Uterus (tissue), 4 donors: Measurements from ENCODE around the gene LTV1. TPM values are rescaled to one million over a fixed set of nuclear protein-coding genes. Genes with fewer than 3 reads are reported as not detected.

Experiments used
- DNase-seq, 2 donors: peaks; one replicate each; pipeline ENCODE4 v3.0.0-alpha.2; 2019 to 2020
- H3K27ac ChIP-seq, 2 donors: fragments of 200-600 bp; sonication (generic); 1 replicate in 1 of 2; 2 replicates in 1 of 2; pipeline ENCODE4 v1.5.1; 2016 to 2018
- H3K27me3 ChIP-seq, 2 donors: fragments of 200-600 bp; sonication (generic); one replicate each; pipeline ENCODE4 v1.5.1; 2018 to 2019; ENCODE audit warnings: control low read depth in 1 of 2
- H3K36me3 ChIP-seq, 2 donors: fragments of 200-600 bp; sonication (generic); one replicate each; pipeline ENCODE4 v1.5.1; 2019; ENCODE audit warnings: control low read depth in 1 of 2
- H3K4me1 ChIP-seq, 2 donors: fragments of 200-600 bp; sonication (generic); one replicate each; pipeline ENCODE4 v1.5.1; 2018 to 2019; ENCODE audit warnings: control low read depth in 1 of 2
- H3K4me3 ChIP-seq, 2 donors: fragments of 200-600 bp; sonication (generic); 1 replicate in 1 of 2; 2 replicates in 1 of 2; pipeline ENCODE4 v1.5.1; 2018 to 2019; ENCODE audit warnings: mild to moderate bottlenecking in 1 of 2
- H3K9me3 ChIP-seq, 2 donors: fragments of 200-600 bp; sonication (generic); one replicate each; pipeline ENCODE4 v1.5.1; 2019; ENCODE audit warnings: control low read depth in 1 of 2
- CTCF ChIP-seq, 4 experiments: fragments of 200-600 bp in 2 of 4; fragments of 450-650 bp in 2 of 4; sonication (generic) in 2 of 4; IDR thresholded peaks; one replicate each; pipeline ENCODE4 v1.5.1; 2016 to 2019; ENCODE audit warnings: antibody characterized with exemption in 4 of 4, mild to moderate bottlenecking in 2 of 4, moderate library complexity in 1 of 4
- POLR2A ChIP-seq, 2 donors: fragments of 450-650 bp; IDR thresholded peaks; one replicate each; pipeline ENCODE4 v1.6.1; 2016; ENCODE audit warnings: antibody characterized with exemption in 2 of 2, mild to moderate bottlenecking in 1 of 2, moderate library complexity in 1 of 2
- intact Hi-C: fragments of 100-400 bp; cut with DNase I; formaldehyde crosslinking; loops from one replicate; pipeline ENCODE4 v1.15.1; 2023; ENCODE audit warnings: low total_unique reads
- total RNA-seq, 4 donors: library from RNA; depleted of rRNA in 3 of 4; stranded (reverse); fragments of >200 nt in 3 of 4; gene quantifications; one replicate each; pipeline versions ENCODE4 v1.1.0 to v1.2.4, GENCODE V29; 2014 to 2023
- donor health status: DM: yes; HTN: yes; CAD: no.

LTV1 gene
- total RNA-seq, 4 donors from 2014 or later = 5.4 to 28.1 (median 14.2) TPM

DNA sequence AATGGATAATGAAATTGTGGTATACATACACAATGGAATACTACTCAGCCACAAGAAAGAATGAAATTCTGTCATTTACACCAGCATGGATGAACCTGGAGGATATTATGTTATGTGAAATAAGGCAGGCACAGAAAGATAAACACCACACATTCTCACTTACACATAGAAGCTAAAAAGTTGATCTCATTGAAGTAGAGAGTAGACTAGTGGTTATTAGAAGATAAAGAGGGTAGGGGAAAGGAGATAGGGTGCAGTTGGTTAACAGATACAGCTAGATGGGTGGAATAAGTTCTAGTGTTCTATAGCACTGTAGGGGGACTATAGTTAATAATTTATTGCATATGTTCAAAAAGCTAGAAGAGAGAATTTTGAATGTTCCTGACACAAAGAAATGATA is 25.5 kb upstream of the LTV1 start:
- H3K27ac ChIP-seq = no peak overlapping the region
- no peak for TF ChIP-seq CTCF (IDR thresholded peaks at IDR 0.05)
- TF ChIP-seq POLR2A (IDR thresholded peaks at IDR 0.05) = no peak
- intact Hi-C loops = no loop called here
- H3K4me1 ChIP-seq = no peaks in the 10 kb centered on the region
- H3K27me3 ChIP-seq = no peaks in the 10 kb centered on the region
- H3K4me3 ChIP-seq = no peak overlapping the region
- no peak for DNase-seq
- no peaks in the 10 kb centered on the region for H3K36me3 ChIP-seq
- no peaks in the 10 kb centered on the region for H3K9me3 ChIP-seq

- H3K27me3 ChIP-seq = no peaks in the 10 kb centered on the region
- no peaks in the 10 kb centered on the region for H3K4me1 ChIP-seq
- TF ChIP-seq CTCF (IDR thresholded peaks at IDR 0.05) (no peak), POLR2A (IDR thresholded peaks at IDR 0.05) (no peak)
- no peak overlapping the region for H3K27ac ChIP-seq
- intact Hi-C loops = no loop called here
- H3K9me3 ChIP-seq = no peaks in the 10 kb centered on the region
- H3K36me3 ChIP-seq = no peaks in the 10 kb centered on the region
- no peak overlapping the region for H3K4me3 ChIP-seq
- no peak for DNase-seq
These were observed 21.8 kb upstream of the LTV1 start for GRCh38 chr6:143821359-143821758.

GRCh38 chr6:143822584-143823024 is 20.5 kb upstream of the LTV1 start:
- H3K4me1 ChIP-seq = no peaks in the 10 kb centered on the region
- TF ChIP-seq POLR2A (IDR thresholded peaks at IDR 0.05) = no peak
- no peak for TF ChIP-seq CTCF (IDR thresholded peaks at IDR 0.05)
- H3K27me3 ChIP-seq = no peaks in the 10 kb centered on the region
- no peaks in the 10 kb centered on the region for H3K36me3 ChIP-seq
- H3K9me3 ChIP-seq = no peaks in the 10 kb centered on the region
- intact Hi-C loops = no loop called here
- no peak overlapping the region for H3K27ac ChIP-seq
- no peak for DNase-seq
- no peak overlapping the region for H3K4me3 ChIP-seq

DNA sequence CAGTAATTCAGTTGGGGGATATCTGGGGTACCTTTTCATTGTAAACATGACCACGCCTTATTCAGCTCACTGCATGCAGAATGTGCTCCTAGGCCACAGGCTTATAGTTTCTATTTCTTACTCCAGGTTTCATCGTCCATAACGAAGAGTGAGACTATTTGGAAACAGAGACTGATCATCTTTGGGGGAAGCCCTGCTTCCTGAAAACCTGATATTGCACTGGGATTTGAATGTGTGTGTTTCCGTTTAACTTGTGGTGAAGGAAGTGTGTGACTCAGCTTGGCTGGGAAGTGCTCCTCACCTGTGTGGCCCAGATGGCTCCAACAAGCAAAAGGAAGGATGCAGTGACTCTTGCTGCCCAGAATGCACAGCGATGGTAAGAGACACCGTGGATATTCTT is 19.6 kb upstream of the LTV1 start:
- H3K4me1 ChIP-seq = no peaks in the 10 kb centered on the region
- no peak overlapping the region for H3K27ac ChIP-seq
- H3K27me3 ChIP-seq = no peaks in the 10 kb centered on the region
- DNase-seq = no peak
- no peaks in the 10 kb centered on the region for H3K9me3 ChIP-seq
- TF ChIP-seq POLR2A (IDR thresholded peaks at IDR 0.05) = no peak
- TF ChIP-seq CTCF (IDR thresholded peaks at IDR 0.05) = no peak
- intact Hi-C loops = no loop called here
- H3K4me3 ChIP-seq = no peak overlapping the region
- no peaks in the 10 kb centered on the region for H3K36me3 ChIP-seq

GRCh38 chr6:143828572-143828971 is 14.6 kb upstream of the LTV1 start:
- no peak for DNase-seq
- H3K9me3 ChIP-seq = no peaks in the 10 kb centered on the region
- no peak overlapping the region for H3K27ac ChIP-seq
- no peaks in the 10 kb centered on the region for H3K4me1 ChIP-seq
- intact Hi-C loops = no loop called here
- TF ChIP-seq POLR2A (IDR thresholded peaks at IDR 0.05) (no peak), CTCF (IDR thresholded peaks at IDR 0.05) (no peak)
- H3K4me3 ChIP-seq = no peak overlapping the region
- H3K27me3 ChIP-seq = no peaks in the 10 kb centered on the region
- H3K36me3 ChIP-seq = no peaks in the 10 kb centered on the region
